Measurements from ENCODE around the gene AOPEP.
"Not testable (repeated sequence)": the region's sequence is repeated elsewhere in the genome, so short reads cannot be mapped to it uniquely, and the experiment has no call there.

The AOPEP gene

DNA sequence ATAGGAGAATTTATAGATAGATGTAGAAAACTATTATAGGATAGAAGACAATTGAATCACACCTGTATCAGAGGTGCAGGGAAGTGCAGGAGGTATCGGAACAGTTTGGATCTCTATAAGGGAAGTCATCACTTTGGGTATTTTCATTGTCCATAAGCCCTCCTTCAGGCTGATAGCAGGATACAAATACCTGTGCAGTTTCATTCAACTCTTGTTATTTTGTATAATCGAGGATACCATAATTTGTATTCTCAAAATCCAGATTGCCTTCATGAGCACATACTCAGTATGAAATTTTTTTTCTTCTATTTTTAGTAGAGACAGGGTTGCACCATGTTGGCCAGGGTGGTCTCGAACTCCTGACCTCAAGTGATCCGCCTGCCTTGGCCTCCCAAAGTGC is 289.1 kb downstream of the AOPEP start:
- in situ Hi-C loops (cut with MboI; ENCODE audit: low sequenced_read_pairs, unreplicated experiment), result no loop called here
- DNase-seq (ENCODE audit: low spot score), result no peak
- TF ChIP-seq, protein P1, sequence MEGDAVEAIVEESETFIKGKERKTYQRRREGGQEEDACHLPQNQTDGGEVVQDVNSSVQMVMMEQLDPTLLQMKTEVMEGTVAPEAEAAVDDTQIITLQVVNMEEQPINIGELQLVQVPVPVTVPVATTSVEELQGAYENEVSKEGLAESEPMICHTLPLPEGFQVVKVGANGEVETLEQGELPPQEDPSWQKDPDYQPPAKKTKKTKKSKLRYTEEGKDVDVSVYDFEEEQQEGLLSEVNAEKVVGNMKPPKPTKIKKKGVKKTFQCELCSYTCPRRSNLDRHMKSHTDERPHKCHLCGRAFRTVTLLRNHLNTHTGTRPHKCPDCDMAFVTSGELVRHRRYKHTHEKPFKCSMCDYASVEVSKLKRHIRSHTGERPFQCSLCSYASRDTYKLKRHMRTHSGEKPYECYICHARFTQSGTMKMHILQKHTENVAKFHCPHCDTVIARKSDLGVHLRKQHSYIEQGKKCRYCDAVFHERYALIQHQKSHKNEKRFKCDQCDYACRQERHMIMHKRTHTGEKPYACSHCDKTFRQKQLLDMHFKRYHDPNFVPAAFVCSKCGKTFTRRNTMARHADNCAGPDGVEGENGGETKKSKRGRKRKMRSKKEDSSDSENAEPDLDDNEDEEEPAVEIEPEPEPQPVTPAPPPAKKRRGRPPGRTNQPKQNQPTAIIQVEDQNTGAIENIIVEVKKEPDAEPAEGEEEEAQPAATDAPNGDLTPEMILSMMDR (IDR thresholded peaks at IDR 0.05; ENCODE audit: borderline replicate concordance, control extremely low read depth, extremely low read depth, insufficient read depth, missing control alignments), result no peak

DNA sequence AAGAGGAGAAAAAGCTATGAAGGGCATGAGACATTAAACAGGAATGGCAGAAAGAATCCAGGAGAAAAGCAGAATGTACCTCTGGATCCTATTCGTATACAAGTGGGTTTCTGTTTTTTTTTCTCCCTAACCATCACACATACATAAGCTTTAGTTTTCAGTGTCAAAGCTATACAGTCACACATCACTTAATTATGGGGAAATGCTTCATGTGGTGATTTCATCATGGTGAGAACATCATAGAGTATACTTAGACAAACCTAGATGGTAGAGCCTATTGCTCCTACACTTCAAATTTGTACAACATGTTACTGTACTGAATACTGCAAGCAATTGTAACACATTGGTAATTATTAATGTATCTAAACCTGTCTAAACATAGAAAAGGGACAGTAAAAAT is 290.6 kb downstream of the AOPEP start:
- DNase-seq (ENCODE audit: low spot score), result no peak
- in situ Hi-C loops (cut with MboI; ENCODE audit: low sequenced_read_pairs, unreplicated experiment), result no loop called here
- TF ChIP-seq, protein P1 (IDR thresholded peaks at IDR 0.05; ENCODE audit: borderline replicate concordance, control extremely low read depth, extremely low read depth, insufficient read depth, missing control alignments), result no peak

DNA sequence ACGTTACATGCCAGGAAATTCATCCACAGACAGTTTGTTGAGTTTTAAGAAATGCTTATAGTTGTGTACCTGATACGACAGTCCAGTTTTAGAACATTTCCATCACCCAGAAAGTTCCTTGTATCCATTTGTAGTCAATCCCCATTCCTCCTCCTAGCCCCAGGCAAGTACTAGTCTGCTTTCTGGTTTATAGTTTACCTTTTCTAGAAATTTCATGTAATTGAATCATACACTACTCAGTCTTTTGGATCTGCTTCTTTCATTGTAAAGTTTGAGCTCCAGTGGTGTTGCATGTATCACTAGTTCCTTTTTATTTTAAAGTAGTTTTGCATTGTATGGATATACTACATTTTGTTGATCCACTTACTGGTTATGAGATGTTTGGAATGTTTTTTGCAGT is 291.2 kb downstream of the AOPEP start:
- TF ChIP-seq, protein P1 (IDR thresholded peaks at IDR 0.05; ENCODE audit: borderline replicate concordance, control extremely low read depth, extremely low read depth, insufficient read depth, missing control alignments), result no peak
- no peak for DNase-seq (ENCODE audit: low spot score)
- in situ Hi-C loops (cut with MboI; ENCODE audit: low sequenced_read_pairs, unreplicated experiment), result no loop called here

DNA sequence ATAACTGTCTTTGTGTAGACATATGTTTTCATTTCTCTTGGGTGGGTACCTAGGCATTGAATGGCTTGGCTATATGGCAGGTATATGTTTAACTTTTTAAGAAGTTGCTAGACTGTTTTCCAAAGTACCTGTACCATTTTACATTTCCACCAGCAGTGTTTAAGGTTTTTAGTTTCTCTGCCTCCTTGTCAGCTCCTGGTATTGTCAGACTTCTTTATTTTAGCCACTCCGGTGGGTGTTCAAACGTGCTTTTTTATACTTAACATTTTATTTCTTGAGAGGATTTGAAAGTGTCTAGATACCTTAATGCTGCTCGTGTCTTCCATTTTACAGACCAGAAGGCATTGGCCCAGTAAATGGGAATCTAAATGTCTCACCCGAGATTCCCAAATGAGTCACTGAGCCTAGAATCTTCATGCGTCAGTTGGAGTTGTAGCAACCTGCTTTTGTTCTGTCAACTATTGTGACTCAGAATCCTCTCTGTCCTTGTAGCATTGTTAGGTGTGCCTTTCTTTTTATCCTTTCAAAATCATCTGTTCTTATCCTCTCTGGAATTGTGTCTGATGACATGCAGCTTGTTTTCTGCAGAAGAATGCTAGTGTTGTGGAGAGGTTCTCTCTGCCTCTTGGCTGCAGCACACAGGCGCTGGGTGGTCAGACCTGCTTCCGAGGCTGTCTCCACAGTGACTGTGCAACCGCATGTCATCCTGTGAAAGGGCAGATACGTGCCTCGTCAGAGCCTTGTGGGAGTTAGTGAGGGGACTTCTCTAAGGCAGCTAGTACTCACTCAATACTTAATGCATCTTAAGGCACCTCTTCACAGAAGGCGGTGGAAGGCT is 291.8 kb downstream of the AOPEP start:
- in situ Hi-C loops (cut with MboI; ENCODE audit: low sequenced_read_pairs, unreplicated experiment), result no loop called here
- DNase-seq (ENCODE audit: low spot score), result no peak
- TF ChIP-seq, protein P1 (IDR thresholded peaks at IDR 0.05; ENCODE audit: borderline replicate concordance, control extremely low read depth, extremely low read depth, insufficient read depth, missing control alignments), result no peak

DNA sequence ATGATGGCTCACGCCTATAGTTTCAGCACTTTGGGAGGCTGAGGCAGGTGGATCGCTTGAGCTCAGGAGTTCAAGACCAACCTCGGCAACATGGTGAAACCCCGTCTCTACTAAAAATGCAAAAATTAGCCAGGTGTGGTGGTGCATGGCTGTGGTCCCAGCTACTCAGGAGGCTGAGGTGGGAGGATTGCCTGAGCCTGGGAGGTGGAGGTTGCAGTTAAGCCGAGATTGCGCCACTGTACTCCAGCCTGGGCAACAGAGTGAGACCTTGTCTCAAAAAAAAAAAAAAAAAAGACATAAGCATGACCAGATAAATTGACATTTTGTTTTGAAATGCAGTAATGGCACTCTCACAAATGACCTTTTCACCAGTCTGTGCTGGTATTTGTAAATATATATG is 294.1 kb downstream of the AOPEP start:
- in situ Hi-C loops (cut with MboI; ENCODE audit: low sequenced_read_pairs, unreplicated experiment); DNase-seq (ENCODE audit: low spot score): not testable (repeated sequence)

DNA sequence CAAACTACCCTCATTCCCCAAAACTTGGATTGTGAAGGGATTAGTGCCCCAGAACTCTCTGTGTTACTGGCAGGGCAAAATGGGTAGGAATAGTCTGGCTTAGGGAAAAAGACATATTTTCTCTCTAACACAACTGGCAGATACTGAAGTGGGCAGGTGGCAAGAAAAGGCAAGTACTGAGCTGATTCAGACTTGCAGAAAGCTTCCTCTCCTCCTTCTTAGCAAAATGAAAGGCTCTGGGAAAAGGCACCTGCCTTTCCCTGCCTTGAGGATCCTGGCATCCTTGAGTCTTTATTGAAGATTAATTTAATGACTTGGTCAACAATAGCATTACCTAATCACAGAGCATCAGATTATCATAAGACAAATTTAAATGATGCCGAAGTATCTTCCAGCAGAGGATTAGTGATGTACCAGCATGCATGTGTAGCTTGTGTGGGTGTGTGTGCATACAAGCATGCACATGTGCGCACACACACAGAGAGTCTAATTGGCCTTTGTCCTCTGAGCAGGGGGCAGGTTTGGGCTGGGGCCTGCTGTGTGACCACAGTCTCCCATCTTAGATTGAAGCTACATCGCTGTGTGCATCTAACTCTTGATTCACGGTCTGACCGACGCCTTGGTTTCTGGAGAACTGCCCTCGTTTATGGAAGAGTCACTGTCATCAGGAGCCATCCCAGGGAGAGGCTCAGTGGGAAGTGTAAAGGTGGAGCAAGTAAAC is 294.8 kb downstream of the AOPEP start:
- TF ChIP-seq, protein P1 (IDR thresholded peaks at IDR 0.05; ENCODE audit: borderline replicate concordance, control extremely low read depth, extremely low read depth, insufficient read depth, missing control alignments), result no peak
- DNase-seq (ENCODE audit: low spot score), result no peak
- in situ Hi-C loops (cut with MboI; ENCODE audit: low sequenced_read_pairs, unreplicated experiment), result no loop called here

DNA sequence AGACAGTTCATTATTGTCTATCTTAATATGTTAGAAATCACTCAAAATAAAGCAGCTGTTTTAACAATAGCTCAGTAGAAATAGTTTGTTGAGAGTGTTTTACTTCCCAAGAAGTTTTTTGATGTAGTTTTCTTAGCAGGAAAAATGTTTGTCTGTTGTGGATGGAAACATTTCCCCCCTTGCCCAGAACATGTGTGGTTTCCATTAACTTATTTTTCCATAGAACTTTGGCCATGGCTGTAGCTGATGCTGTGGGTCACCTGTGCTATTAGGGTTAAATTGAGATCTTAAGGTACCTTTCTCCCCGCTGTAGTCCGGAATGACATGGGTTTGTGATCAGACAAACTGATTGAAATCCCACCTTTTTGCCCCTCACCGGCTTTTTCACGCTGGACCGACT is 296.2 kb downstream of the AOPEP start:
- no peak for DNase-seq (ENCODE audit: low spot score)
- in situ Hi-C loops (cut with MboI; ENCODE audit: low sequenced_read_pairs, unreplicated experiment), result no loop called here
- TF ChIP-seq, protein P1 (IDR thresholded peaks at IDR 0.05; ENCODE audit: borderline replicate concordance, control extremely low read depth, extremely low read depth, insufficient read depth, missing control alignments), result no peak
